HG03064 (cell line): Measurements from ENCODE around the gene ZNF2.
A peak's percentile ranks its signal among the peaks of the same experiment; 100 is the strongest.

Experiments used
- ATAC-seq: cut with Tn5 transposase; IDR thresholded peaks from one replicate; pipeline ENCODE4 v1.9.1; 2021; ENCODE audit warnings: low read depth; ENCODE audit not compliant: unreplicated experiment

Gene ZNF2

GRCh38 chr2:95204396-95204795 is 38.8 kb downstream of the ZNF2 start:
- ATAC-seq, result no peak

DNA sequence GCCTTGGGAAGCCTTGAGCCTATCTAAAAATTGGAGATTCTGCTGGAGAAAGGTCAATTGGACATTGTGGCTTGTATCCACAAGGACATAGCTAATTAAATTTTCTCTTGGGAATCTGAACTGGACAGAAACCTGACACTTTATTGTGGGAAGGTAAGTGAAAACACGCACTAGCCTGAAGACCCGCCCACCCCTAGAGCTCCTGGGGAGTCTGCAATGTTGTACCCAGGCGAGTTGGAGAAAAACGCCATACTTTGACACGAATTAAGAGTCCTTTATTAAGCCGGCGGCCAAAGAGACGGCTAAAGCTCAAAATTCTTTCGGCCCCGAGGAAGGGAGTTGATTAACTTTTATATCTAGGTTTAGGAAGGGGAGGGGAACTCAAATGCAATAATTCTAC is 40.5 kb downstream of the ZNF2 start:
- no peak for ATAC-seq

- peak; percentile 88 for ATAC-seq
Measured at GRCh38 chr2:95207111-95207961, 41.7 kb downstream of the ZNF2 start, which contains the start of gene ZNF892. Gene ZNF892, plus strand, starts transcription at chr2:95207521. Its CDS starts 295 bp downstream, at chr2:95207816.

DNA sequence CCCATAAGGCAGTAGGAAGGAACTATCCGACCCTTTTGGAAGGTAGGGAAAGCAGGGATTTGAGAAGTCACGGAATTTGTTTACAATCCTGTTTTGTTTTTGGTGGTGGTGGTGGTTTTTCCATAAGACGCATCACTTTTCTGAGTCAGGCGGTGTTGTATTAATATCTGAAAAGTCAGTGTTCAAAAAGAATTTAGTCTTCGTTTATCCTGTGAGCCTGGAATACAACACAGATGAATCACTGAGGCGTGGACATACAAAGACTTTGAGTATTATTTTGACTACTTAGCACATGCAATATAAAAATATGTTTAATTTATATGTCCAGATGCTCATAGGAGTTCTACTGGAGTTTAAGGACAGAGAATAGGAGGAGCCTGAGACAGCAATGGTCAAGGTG is 42.5 kb downstream of the ZNF2 start:
- no peak for ATAC-seq

DNA sequence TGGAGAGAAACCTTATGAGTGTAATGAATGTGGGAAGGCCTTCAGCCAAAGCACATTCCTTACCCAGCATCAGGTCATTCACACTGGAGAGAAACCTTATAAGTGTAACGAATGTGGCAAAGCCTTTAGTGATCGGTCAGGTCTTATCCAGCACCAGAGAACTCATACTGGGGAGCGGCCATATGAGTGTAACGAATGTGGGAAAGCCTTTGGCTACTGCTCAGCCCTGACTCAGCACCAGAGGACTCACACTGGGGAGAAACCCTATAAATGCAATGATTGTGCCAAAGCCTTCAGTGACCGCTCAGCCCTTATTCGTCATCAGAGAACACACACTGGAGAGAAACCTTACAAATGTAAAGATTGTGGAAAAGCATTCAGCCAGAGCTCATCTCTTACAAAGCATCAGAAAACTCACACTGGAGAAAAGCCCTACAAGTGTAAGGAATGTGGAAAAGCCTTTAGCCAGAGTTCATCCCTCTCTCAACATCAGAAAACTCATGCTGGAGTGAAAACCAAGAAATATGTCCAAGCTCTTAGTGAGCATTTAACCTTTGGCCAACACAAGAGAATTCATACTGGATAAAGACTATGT is 49.5 kb downstream of the ZNF2 start:
- ATAC-seq, result no peak

DNA sequence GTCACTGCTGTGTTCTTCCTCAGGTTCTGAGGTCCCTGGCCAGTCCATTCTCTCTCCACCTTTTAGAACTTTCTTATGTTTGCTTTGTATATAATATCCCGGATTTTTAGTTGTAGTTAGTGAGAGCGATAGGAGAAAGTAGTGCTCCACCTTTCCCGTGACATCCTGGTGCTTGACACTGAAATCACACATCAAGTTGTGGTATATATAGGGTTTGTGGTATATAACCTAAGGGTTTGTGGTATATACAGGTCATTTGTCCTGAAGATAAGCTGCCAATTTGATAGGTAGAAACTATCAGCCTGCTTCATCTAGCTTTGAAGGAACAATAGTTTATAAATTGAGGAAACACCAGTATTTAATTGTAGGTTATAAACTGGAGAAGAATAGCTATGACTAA is 54.8 kb downstream of the ZNF2 start:
- ATAC-seq, result no peak

DNA sequence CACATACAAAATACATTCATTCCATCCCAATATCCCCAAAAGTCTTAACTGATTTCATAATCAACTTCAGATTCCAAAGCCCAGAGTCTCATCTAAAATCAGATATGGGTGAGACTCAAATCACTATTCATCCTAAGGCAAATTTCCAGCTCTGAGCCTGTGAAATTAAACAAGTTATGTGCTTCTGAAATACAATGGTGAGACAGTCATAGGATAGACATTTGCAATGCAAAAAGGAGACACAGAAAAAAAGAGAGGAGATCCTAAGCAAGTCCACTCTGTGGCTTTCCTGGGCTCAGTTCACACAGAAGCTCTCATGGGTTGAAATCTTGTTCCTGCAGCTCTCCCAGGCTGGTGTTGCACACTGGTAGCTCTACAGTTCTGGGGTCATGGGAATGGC is 60.0 kb downstream of the ZNF2 start:
- no peak for ATAC-seq

DNA sequence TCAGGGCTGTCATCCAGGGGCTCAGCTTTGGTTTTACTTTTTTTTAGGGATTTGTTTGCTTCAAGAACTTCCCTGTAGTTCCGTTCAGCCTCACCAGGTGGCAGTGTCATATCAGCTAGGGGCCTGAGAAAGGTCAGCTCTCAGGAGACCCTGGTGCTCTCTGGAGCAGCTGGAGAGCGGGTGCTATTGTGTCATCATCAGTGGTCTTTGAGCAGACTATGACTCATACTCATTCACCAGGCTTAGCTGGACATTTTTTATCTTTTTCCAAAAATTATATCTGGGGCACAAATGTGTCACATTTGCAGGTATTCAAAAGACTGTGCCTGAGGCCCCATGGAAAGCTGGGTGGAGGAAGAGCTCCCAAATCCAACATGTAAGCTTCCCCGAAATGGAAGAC is 66.1 kb downstream of the ZNF2 start:
- ATAC-seq, result no peak

GRCh38 chr2:95232232-95232631 is 66.6 kb downstream of the ZNF2 start:
- ATAC-seq, result no peak
